HCT116 (cell line): ENCODE results near the gene CTIF. TPM values are rescaled to one million over a fixed set of nuclear protein-coding genes. Genes with fewer than 3 reads are reported as not detected.

Source experiments
- ATAC-seq: fragments of 200-7000 bp; cut with Tn5 transposase; 2 replicates; pipeline ENCODE4 v1.9.1; 2020; ENCODE audit warnings: mild to moderate bottlenecking, moderate library complexity
- BruUV-seq: library from RNA; stranded (reverse); fragments of 400-500 nt; replicated peaks from 2 replicates; lab custom pipeline; 2021; lab: Mats Ljungman, UMichigan
- CTCF ChIA-PET: fragments of 300-600 bp; sonication (Branson Sonifier 250); formaldehyde crosslinking; loops from one replicate; lab custom pipeline; 2021; ENCODE audit warnings: antibody characterized with exemption; lab: Charles Lee
- POLR2A ChIA-PET: fragments of 300-600, 350-600 bp; sonication (Branson Sonifier 250); formaldehyde crosslinking; loops from one replicate; lab custom pipeline; 2021; ENCODE audit warnings: antibody characterized with exemption; lab: Charles Lee
- RAD21 ChIA-PET, 2 experiments: fragments of 300-600 bp; sonication (Branson Sonifier 250); formaldehyde crosslinking; loops; one replicate each; lab custom pipeline; 2023; ENCODE audit warnings: low total read pairs in 2 of 2; ENCODE audit not compliant: uncharacterized antibody in 2 of 2, unreplicated experiment in 2 of 2, low non-redundant PET in 1 of 2; lab: Charles Lee
- DNase-seq: peaks from one replicate; pipeline ENCODE4 v3.0.0-alpha.2; 2010; ENCODE audit warnings: low read depth, low spot score
- H2AFZ ChIP-seq: fragments of 200-600 bp; shearing (Covaris generic), sonication (generic); 2 replicates; pipeline ENCODE4 v1.6.1; 2017; ENCODE audit warnings: low read depth, mixed run types, mixed read lengths, antibody characterized with exemption, low read length; ENCODE audit not compliant: poor library complexity, severe bottlenecking
- H3K27ac ChIP-seq: 2 replicates; pipeline ENCODE4 v1.5.1; 2012; ENCODE audit warnings: low read depth, low read length
- H3K27me3 ChIP-seq: fragments of 200-600 bp; sonication (generic); 2 replicates; pipeline ENCODE4 v1.6.1; 2016; ENCODE audit warnings: mixed run types, low read length, mixed read lengths; ENCODE audit not compliant: insufficient read depth
- H3K36me3 ChIP-seq, 2 experiments: fragments of 200-500 bp in 1 of 2; fragments of 200-600 bp in 1 of 2; sonication (Bioruptor generic) in 1 of 2; sonication (generic) in 1 of 2; 2 replicates each; pipeline versions ENCODE4 v1.5.1 to v1.6.1; 2014 to 2016; ENCODE audit warnings: low read length in 2 of 2, inconsistent platforms in 1 of 2, mixed read lengths in 1 of 2, mixed run types in 1 of 2; ENCODE audit not compliant: insufficient read depth in 2 of 2, control insufficient read depth in 1 of 2
- H3K4me1 ChIP-seq, 2 experiments: fragments of 200-600 bp in 1 of 2; sonication (generic) in 1 of 2; 2 replicates each; pipeline versions ENCODE4 v1.5.1 to v1.6.1; 2012 to 2017; ENCODE audit warnings: low read length in 2 of 2, inconsistent platforms in 1 of 2, mild to moderate bottlenecking in 1 of 2, mixed read lengths in 1 of 2, mixed run types in 1 of 2, moderate library complexity in 1 of 2; ENCODE audit not compliant: insufficient read depth in 2 of 2, control insufficient read depth in 1 of 2
- H3K4me2 ChIP-seq: fragments of 200-600 bp; sonication (generic); 2 replicates; pipeline ENCODE4 v1.6.1; 2017; ENCODE audit warnings: mixed run types, low read length, mixed read lengths
- H3K4me3 ChIP-seq, 2 experiments: fragments of 200-600 bp in 1 of 2; sonication (generic) in 1 of 2; replicated peaks in 1 of 2; 2 replicates each; pipeline ENCODE4 v1.5.1; 2011 to 2016; ENCODE audit warnings: low read length in 2 of 2, control low read depth in 1 of 2, low read depth in 1 of 2, mild to moderate bottlenecking in 1 of 2, mixed read lengths in 1 of 2, mixed run types in 1 of 2
- H3K79me2 ChIP-seq: fragments of 200-600 bp; sonication (generic); 2 replicates; pipeline ENCODE4 v1.6.1; 2017; ENCODE audit warnings: mild to moderate bottlenecking, mixed run types, low read length, moderate library complexity, mixed read lengths; ENCODE audit not compliant: insufficient read depth
- H3K9ac ChIP-seq: fragments of 200-600 bp; sonication (generic); 2 replicates; pipeline ENCODE4 v1.6.1; 2016; ENCODE audit warnings: low read length, mixed read lengths
- H3K9me2 ChIP-seq: fragments of 200-600 bp; sonication (generic), shearing (Covaris generic); 2 replicates; pipeline ENCODE4 v1.6.1; 2017; ENCODE audit warnings: mixed run types, mild to moderate bottlenecking, moderate library complexity; ENCODE audit not compliant: insufficient read depth
- H3K9me3 ChIP-seq, 2 experiments: fragments of 200-500 bp in 1 of 2; fragments of 200-600 bp in 1 of 2; sonication (Bioruptor generic) in 1 of 2; sonication (generic) in 1 of 2; 2 replicates each; pipeline ENCODE4 v1.6.1; 2014 to 2017; ENCODE audit warnings: low read length in 2 of 2, mixed read lengths in 2 of 2, inconsistent platforms in 1 of 2, low read depth in 1 of 2, mild to moderate bottlenecking in 1 of 2, mixed run types in 1 of 2, moderate library complexity in 1 of 2; ENCODE audit not compliant: control insufficient read depth in 1 of 2, insufficient read depth in 1 of 2
- H4K20me1 ChIP-seq: fragments of 200-600 bp; sonication (generic), shearing (Covaris generic); 2 replicates; pipeline ENCODE4 v1.6.1; 2017; ENCODE audit warnings: mixed run types, mild to moderate bottlenecking, moderate library complexity; ENCODE audit not compliant: insufficient read depth
- CBX3 ChIP-seq: IDR thresholded peaks from 2 replicates; pipeline ENCODE4 v1.6.1; 2012; ENCODE audit warnings: low read depth
- CEBPB ChIP-seq: IDR thresholded peaks from 2 replicates; pipeline ENCODE4 v1.6.1; 2012; ENCODE audit warnings: low read depth
- CTCF ChIP-seq, 3 experiments: fragments of 200-600 bp in 1 of 3; sonication (generic) in 1 of 3; IDR thresholded peaks in 2 of 3; conservative IDR thresholded peaks in 1 of 3; 2 replicates each; pipeline ENCODE4 v1.5.1; 2012 to 2017; ENCODE audit warnings: low read depth in 2 of 3, low read length in 2 of 3, antibody characterized with exemption in 1 of 3, borderline replicate concordance in 1 of 3, control low read depth in 1 of 3, mild to moderate bottlenecking in 1 of 3, mixed read lengths in 1 of 3, mixed run types in 1 of 3, moderate library complexity in 1 of 3; ENCODE audit not compliant: insufficient read depth in 1 of 3
- EGR1 ChIP-seq: IDR thresholded peaks from 2 replicates; pipeline ENCODE4 v1.6.1; 2012; ENCODE audit warnings: low read depth
- ELF1 ChIP-seq: IDR thresholded peaks from 2 replicates; pipeline ENCODE4 v1.6.1; 2012; ENCODE audit warnings: low read depth, borderline replicate concordance
- JUND ChIP-seq: IDR thresholded peaks from 2 replicates; pipeline ENCODE4 v1.6.1; 2012
- POLR2AphosphoS5 ChIP-seq: IDR thresholded peaks from 2 replicates; pipeline ENCODE4 v1.6.1; 2011; ENCODE audit warnings: mild to moderate bottlenecking, low read depth, low read length, moderate library complexity
- RAD21 ChIP-seq: IDR thresholded peaks from 2 replicates; pipeline ENCODE4 v1.6.1; 2012; ENCODE audit warnings: low read depth, mild to moderate bottlenecking
- REST ChIP-seq: IDR thresholded peaks from 2 replicates; pipeline ENCODE4 v1.6.1; 2012; ENCODE audit warnings: low read depth
- SRF ChIP-seq: IDR thresholded peaks from 2 replicates; pipeline ENCODE4 v1.6.1; 2012; ENCODE audit warnings: low read depth
- TCF7L2 ChIP-seq: IDR thresholded peaks from 2 replicates; pipeline ENCODE4 v1.7.0; 2011; ENCODE audit warnings: borderline replicate concordance, inconsistent platforms; ENCODE audit not compliant: insufficient read depth, insufficient read length; ENCODE audit errors: extremely low read depth
- ZFX ChIP-seq: fragments of 450-650 bp; IDR thresholded peaks from 2 replicates; pipeline ENCODE4 v1.6.1; 2017
- ZNF274 ChIP-seq: fragments of 200-500 bp; sonication (Bioruptor generic); IDR thresholded peaks from 2 replicates; pipeline ENCODE4 v1.6.1; 2014; ENCODE audit warnings: mild to moderate bottlenecking, low read depth, low read length, inconsistent platforms
- intact Hi-C: fragments of 100-400 bp; cut with micrococcal nuclease; formaldehyde crosslinking; loops from 2 replicates; pipeline ENCODE4 v1.10.0; 2022
- total RNA-seq: library from RNA; stranded (reverse); gene quantifications from one replicate; pipeline ENCODE4 v1.2.1, GENCODE V29; 2021; ENCODE audit not compliant: unreplicated experiment
- TF ChIP-seq, protein P1 (sequence below): IDR thresholded peaks from 2 replicates; pipeline ENCODE4 v1.6.1; 2012

The CTIF gene
- total RNA-seq, 1 experiment from 2014 or later: 19.7 TPM

GRCh38 chr18:48866028-48866733, 327.4 kb downstream of the CTIF start (continued):
- no peak for TF ChIP-seq REST
- TF ChIP-seq, all 23 proteins: peak for 0

DNA sequence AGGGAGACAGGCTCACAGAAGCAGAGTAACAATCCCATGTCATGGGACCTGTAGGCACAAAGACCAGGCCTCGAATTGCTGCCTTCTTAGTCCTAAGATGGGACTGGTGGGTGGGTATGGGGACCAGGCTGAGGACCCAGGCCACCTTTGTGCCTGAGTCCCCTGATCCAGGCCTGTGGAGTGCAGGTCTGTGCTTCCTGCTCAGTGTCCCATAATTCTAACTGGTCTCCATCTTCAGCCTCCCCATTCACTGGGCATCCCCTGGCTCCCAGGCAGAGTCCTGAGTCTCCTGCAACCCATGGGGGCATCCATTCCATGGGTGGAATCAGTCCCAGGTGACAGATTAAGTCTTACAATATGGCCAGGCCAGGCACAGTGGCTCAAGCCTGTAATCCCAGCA, 328.0 kb downstream of the CTIF start:
- Histone ChIP-seq H2AFZ (no peak overlapping the region), H3K4me2 (no peak overlapping the region), H3K27ac (no peak overlapping the region), H3K36me3 (no peaks in the 10 kb centered on the region), H3K27me3 (peaks cover 4% of the 10 kb centered on the region; the same call in 1 of the 2 replicates), H3K4me3 (no peak overlapping the region), H3K4me1 (peaks cover 0 to 6% of the 10 kb centered on the region in 2 experiments; a peak in 1 of 4 replicates), H3K79me2 (no peaks in the 10 kb centered on the region), H3K9me3 (peaks cover 0 to 4% of the 10 kb centered on the region in 2 experiments; a peak in 1 of 4 replicates), H3K9ac (no peak overlapping the region), H4K20me1 (no peaks in the 10 kb centered on the region), H3K9me2 (no peaks in the 10 kb centered on the region)
- no peak for DNase-seq
- no peak for ATAC-seq
- CTCF ChIA-PET: no interaction called here
- RAD21 ChIA-PET: no interaction called here
- BruUV-seq: no TSS peak
- intact Hi-C loops: no loop called here
- POLR2A ChIA-PET: no interaction called here
- TF ChIP-seq CEBPB (no peak), CBX3 (no peak), REST (no peak), SRF (no peak), JUND (no peak), ZNF274 (no peak), POLR2AphosphoS5 (no peak), CTCF (IDR thresholded peaks at IDR 0.05 in 2 of 3, conservative IDR thresholded peaks at IDR 0.05 in 1 of 3; ENCODE audit: borderline replicate concordance in 1 of 3, insufficient read depth in 1 of 3, low read depth in 2 of 3, low read length in 2 of 3) (no peak), ZFX (no peak), RAD21 (no peak), EGR1 (no peak), ELF1 (no peak), TCF7L2 (no peak)
- TF ChIP-seq, protein P1, sequence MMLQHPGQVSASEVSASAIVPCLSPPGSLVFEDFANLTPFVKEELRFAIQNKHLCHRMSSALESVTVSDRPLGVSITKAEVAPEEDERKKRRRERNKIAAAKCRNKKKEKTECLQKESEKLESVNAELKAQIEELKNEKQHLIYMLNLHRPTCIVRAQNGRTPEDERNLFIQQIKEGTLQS: no peak
